ENCODE data around the gene PIP5KL1.

The PIP5KL1 gene

GRCh38 chr9:127941062-127941960 lies 10.7 kb upstream of the PIP5KL1 start:
- Histone ChIP-seq H3K36me3 (ENCODE audit: insufficient read depth, low read length) (peaks cover 18% of the 10 kb centered on the region; the same call in 1 of the 2 replicates), H3K27ac (0 out of 2 replicates have a peak overlapping the region, but pooled peaks have one; percentile 25), H3K4me3 (no peak overlapping the region), H3K9ac (ENCODE audit: insufficient read length) (no peak overlapping the region), H3K9me3 (ENCODE audit: low read depth, low read length) (no peaks in the 10 kb centered on the region)
- TF ChIP-seq FOXP2 (optimal IDR thresholded peaks at IDR 0.05; ENCODE audit: control extremely low read depth, extremely low read length, insufficient read depth) (no peak), POLR2AphosphoS5 (IDR thresholded peaks at IDR 0.05; ENCODE audit: borderline replicate concordance, low read depth, low read length) (no peak), EZH2 (IDR thresholded peaks at IDR 0.05) (no peak)
- DNase-seq (ENCODE audit: low read depth, low spot score) = no peak

- peaks cover 18% of the 10 kb centered on the region; the same call in 1 of the 2 replicates for H3K36me3 ChIP-seq (ENCODE audit: insufficient read depth, low read length)
- TF ChIP-seq EZH2 (IDR thresholded peaks at IDR 0.05) (no peak), FOXP2 (optimal IDR thresholded peaks at IDR 0.05; ENCODE audit: control extremely low read depth, extremely low read length, insufficient read depth) (no peak), POLR2AphosphoS5 (IDR thresholded peaks at IDR 0.05; ENCODE audit: borderline replicate concordance, low read depth, low read length) (no peak)
- 0 out of 2 replicates have a peak overlapping the region, but pooled peaks have one; percentile 11 for H3K27ac ChIP-seq
- DNase-seq (ENCODE audit: low read depth, low spot score) = no peak
- no peaks in the 10 kb centered on the region for H3K9me3 ChIP-seq (ENCODE audit: low read depth, low read length)
- H3K4me3 ChIP-seq = no peak overlapping the region
- no peak overlapping the region for H3K9ac ChIP-seq (ENCODE audit: insufficient read length)
Measured at GRCh38 chr9:127940593-127940992, 10.0 kb upstream of the PIP5KL1 start.

GRCh38 chr9:127938298-127938690 lies 7.7 kb upstream of the PIP5KL1 start:
- Histone ChIP-seq H3K36me3 (ENCODE audit: insufficient read depth, low read length) (peaks cover 8% of the 10 kb centered on the region; the same call in 1 of the 2 replicates), H3K4me3 (no peak overlapping the region), H3K9ac (ENCODE audit: insufficient read length) (no peak overlapping the region), H3K9me3 (ENCODE audit: low read depth, low read length) (no peaks in the 10 kb centered on the region), H3K27ac (peak overlapping the region; percentile 42; the same call in 1 of the 2 replicates)
- DNase-seq (ENCODE audit: low read depth, low spot score) = no peak
- TF ChIP-seq POLR2AphosphoS5 (IDR thresholded peaks at IDR 0.05; ENCODE audit: borderline replicate concordance, low read depth, low read length) (no peak), FOXP2 (optimal IDR thresholded peaks at IDR 0.05; ENCODE audit: control extremely low read depth, extremely low read length, insufficient read depth) (no peak), EZH2 (IDR thresholded peaks at IDR 0.05) (no peak)

GRCh38 chr9:127937388-127938297 lies 7.1 kb upstream of the PIP5KL1 start, which contains the start of gene DPM2:
Gene DPM2, minus strand, starts transcription at chr9:127937854. Its CDS starts 34 bp downstream, at chr9:127937820.
- Histone ChIP-seq H3K27ac (peak within 1 kb of the TSS; percentile 42; the same call in 1 of the 2 replicates), H3K36me3 (ENCODE audit: insufficient read depth, low read length) (peaks cover 8% of the 10 kb centered on the region; the same call in 1 of the 2 replicates), H3K9me3 (ENCODE audit: low read depth, low read length) (no peaks in the 10 kb centered on the region), H3K4me3 (peak within 1 kb of the TSS; percentile 97), H3K9ac (ENCODE audit: insufficient read length) (peak within 1 kb of the TSS; percentile 88)
- no peak for DNase-seq (ENCODE audit: low read depth, low spot score)
- TF ChIP-seq POLR2AphosphoS5 (IDR thresholded peaks at IDR 0.05; ENCODE audit: borderline replicate concordance, low read depth, low read length) (peak; percentile 93), EZH2 (IDR thresholded peaks at IDR 0.05) (no peak)

GRCh38 chr9:127937056-127937387 lies 6.4 kb upstream of the PIP5KL1 start:
- H3K9me3 ChIP-seq (ENCODE audit: low read depth, low read length) = no peaks in the 10 kb centered on the region
- DNase-seq (ENCODE audit: low read depth, low spot score) = no peak
- peak overlapping the region; percentile 88 for H3K9ac ChIP-seq (ENCODE audit: insufficient read length)
- TF ChIP-seq FOXP2 (optimal IDR thresholded peaks at IDR 0.05; ENCODE audit: control extremely low read depth, extremely low read length, insufficient read depth) (no peak), EZH2 (IDR thresholded peaks at IDR 0.05) (no peak), POLR2AphosphoS5 (IDR thresholded peaks at IDR 0.05; ENCODE audit: borderline replicate concordance, low read depth, low read length) (no peak)
- no peak overlapping the region for H3K27ac ChIP-seq
- H3K4me3 ChIP-seq = peak overlapping the region; percentile 97
- peaks cover 1% of the 10 kb centered on the region; the same call in 1 of the 2 replicates for H3K36me3 ChIP-seq (ENCODE audit: insufficient read depth, low read length)

GRCh38 chr9:127936347-127936852 lies 5.8 kb upstream of the PIP5KL1 start:
- Histone ChIP-seq H3K27ac (no peak overlapping the region), H3K9me3 (ENCODE audit: low read depth, low read length) (no peaks in the 10 kb centered on the region), H3K9ac (ENCODE audit: insufficient read length) (peak overlapping the region; percentile 88), H3K36me3 (ENCODE audit: insufficient read depth, low read length) (no peaks in the 10 kb centered on the region; the same call in 1 of the 2 replicates), H3K4me3 (peak overlapping the region; percentile 97)
- DNase-seq (ENCODE audit: low read depth, low spot score) = no peak
- TF ChIP-seq POLR2AphosphoS5 (IDR thresholded peaks at IDR 0.05; ENCODE audit: borderline replicate concordance, low read depth, low read length) = no peak
- TF ChIP-seq EZH2 (IDR thresholded peaks at IDR 0.05) = no peak
- TF ChIP-seq FOXP2 (optimal IDR thresholded peaks at IDR 0.05; ENCODE audit: control extremely low read depth, extremely low read length, insufficient read depth) = no peak

GRCh38 chr9:127935765-127936221 lies 5.2 kb upstream of the PIP5KL1 start:
- H3K27ac ChIP-seq = no peak overlapping the region
- H3K9ac ChIP-seq (ENCODE audit: insufficient read length) = no peak overlapping the region
- no peaks in the 10 kb centered on the region; the same call in 1 of the 2 replicates for H3K36me3 ChIP-seq (ENCODE audit: insufficient read depth, low read length)
- DNase-seq (ENCODE audit: low read depth, low spot score) = no peak
- peak overlapping the region; percentile 97 for H3K4me3 ChIP-seq
- TF ChIP-seq FOXP2 (optimal IDR thresholded peaks at IDR 0.05; ENCODE audit: control extremely low read depth, extremely low read length, insufficient read depth) (no peak), EZH2 (IDR thresholded peaks at IDR 0.05) (no peak), POLR2AphosphoS5 (IDR thresholded peaks at IDR 0.05; ENCODE audit: borderline replicate concordance, low read depth, low read length) (no peak)
- no peaks in the 10 kb centered on the region for H3K9me3 ChIP-seq (ENCODE audit: low read depth, low read length)

Data from SK-N-MC (cell line).